Sigmoid colon (tissue), 4 donors: ENCODE measurements around the gene CIART.

ENCODE experiments used
- CTCF ChIP-seq, 4 experiments: fragments of 450-650 bp in 3 of 4; fragments of 200-600 bp in 1 of 4; IDR thresholded peaks; one replicate each; pipeline ENCODE4 v1.5.1; 2016 to 2019; ENCODE audit warnings: antibody characterized with exemption in 4 of 4, mild to moderate bottlenecking in 3 of 4, moderate library complexity in 2 of 4
- EP300 ChIP-seq, 4 donors: sonication (generic); formaldehyde crosslinking; IDR thresholded peaks; one replicate each; pipeline ENCODE4 v1.6.1; 2017; ENCODE audit warnings: antibody characterized with exemption in 4 of 4
- POLR2A ChIP-seq, 2 donors: fragments of 450-650 bp; IDR thresholded peaks; one replicate each; pipeline ENCODE4 v1.6.1; 2016; ENCODE audit warnings: antibody characterized with exemption in 2 of 2, mild to moderate bottlenecking in 2 of 2, moderate library complexity in 2 of 2
- POLR2AphosphoS5 ChIP-seq, 4 donors: sonication (generic); formaldehyde crosslinking; IDR thresholded peaks; one replicate each; pipeline ENCODE4 v1.6.1; 2017; ENCODE audit warnings: antibody characterized with exemption in 4 of 4

DNA sequence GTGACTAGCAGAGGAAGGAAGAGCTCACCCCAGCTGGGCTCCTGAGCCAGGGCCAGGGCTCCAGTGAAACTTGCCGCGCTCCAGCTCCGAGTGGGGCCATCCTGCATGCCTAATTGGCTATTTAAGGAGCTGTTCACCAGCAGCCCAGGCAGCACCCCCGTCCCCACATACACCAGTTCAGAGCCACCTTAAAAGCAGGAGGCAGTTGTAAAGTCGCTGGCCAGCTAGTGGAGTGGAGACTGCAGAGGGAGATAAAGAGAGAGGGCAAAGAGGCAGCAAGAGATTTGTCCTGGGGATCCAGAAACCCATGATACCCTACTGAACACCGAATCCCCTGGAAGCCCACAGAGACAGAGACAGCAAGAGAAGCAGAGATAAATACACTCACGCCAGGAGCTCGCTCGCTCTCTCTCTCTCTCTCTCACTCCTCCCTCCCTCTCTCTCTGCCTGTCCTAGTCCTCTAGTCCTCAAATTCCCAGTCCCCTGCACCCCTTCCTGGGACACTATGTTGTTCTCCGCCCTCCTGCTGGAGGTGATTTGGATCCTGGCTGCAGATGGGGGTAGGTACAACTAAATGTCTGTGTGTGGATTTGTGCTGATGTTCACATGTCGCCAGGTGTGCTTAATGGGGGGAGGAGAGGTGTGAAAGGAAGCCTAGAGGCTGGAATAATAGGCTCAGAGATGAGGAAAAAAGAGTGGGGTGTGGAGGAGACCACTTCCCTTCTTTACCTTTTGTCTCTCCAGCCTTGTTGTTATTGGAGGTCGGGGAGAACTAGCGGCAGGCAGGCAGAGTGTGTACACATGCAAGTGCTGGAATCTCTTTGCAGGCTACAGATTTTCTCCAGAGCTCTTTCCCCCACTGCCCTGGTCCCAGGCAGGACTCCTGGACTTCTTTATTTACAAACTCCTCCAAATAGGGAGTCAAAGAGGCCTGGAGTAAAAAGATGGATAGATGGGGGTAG lies 24.4 kb upstream of the CIART start, which contains the start of gene CA14:
- TF ChIP-seq CTCF (IDR thresholded peaks at IDR 0.05) (no peak), POLR2AphosphoS5 (IDR thresholded peaks at IDR 0.05) (peak in 2 of 4 donors; percentile 19 to 66), POLR2A (IDR thresholded peaks at IDR 0.05) (no peak), EP300 (IDR thresholded peaks at IDR 0.05) (no peak)
